NCI-H1048 (cell line): ENCODE data around the gene NCAPD3.
"Not testable (repeated sequence)": the region's sequence is repeated elsewhere in the genome, so short reads cannot be mapped to it uniquely, and the experiment has no call there.

Source experiments
- DNase-seq: peaks from one replicate; lab custom pipeline; 2025; lab: John Stamatoyannopoulos, UW

Gene NCAPD3

DNA sequence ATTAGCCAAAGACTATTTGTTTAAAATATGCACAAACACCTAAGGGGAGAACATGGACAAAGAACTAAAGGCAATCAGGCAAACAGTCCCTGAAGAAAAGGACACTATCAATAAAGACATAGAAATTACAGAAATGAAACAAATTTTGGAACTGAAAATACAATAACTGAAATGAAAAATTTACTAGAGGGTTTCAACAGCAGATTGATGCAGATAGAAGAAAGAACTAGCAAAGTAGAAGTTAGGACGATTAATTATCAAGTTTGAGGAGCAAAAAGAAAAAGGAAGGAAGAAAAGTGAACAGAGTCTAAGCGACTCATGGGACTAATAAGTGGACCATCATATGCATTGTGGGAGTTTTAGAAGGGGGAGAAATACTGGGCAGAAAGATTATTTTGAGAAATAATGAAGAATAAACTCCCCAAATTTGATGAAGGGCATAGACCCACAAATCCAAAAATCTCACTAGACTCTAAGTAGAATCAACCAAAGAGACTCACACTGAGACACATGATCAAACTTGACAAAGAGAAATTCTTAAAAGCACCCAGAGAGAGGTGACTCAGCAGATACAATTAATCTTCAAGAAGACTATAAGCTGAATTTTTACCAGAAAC lies 92.0 kb downstream of the NCAPD3 start:
- no peak for DNase-seq

DNA sequence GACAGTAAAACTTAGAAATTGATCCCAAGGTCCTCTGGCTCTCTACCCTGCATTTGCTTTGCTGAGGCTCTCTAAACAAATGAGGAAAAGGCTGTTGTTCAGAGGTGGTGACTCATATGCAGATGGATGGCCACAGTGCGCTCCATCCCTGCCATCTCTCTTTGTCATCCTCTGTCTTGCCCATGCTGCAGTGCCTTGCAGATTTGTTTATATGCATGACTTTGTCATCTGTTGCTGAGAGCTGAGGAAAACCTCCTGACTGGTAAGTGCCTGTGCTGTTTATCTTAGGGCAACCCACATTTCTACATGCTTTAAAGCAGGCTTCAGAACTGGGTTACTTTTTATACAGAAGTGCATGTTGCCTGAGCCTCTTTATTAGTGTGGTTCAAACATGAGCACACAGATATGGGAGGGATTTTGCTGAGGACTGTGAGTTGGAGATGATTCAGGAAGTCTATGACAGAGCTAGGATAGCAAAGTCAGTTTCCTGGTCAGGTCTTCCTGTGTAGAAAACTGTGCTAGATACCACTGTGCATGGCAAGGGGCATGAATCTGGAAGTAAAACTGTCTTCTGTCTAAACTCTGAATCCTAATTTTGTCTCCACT lies 97.4 kb downstream of the NCAPD3 start:
- DNase-seq = no peak

- no peak for DNase-seq
Measured at GRCh38 chr11:134125507-134125906, 98.3 kb downstream of the NCAPD3 start.

GRCh38 chr11:134124660-134125451 lies 98.9 kb downstream of the NCAPD3 start:
- DNase-seq = no peak

- no peak for DNase-seq
Measured at GRCh38 chr11:134120921-134121526, 102.7 kb downstream of the NCAPD3 start.

- no peak for DNase-seq
Measured at GRCh38 chr11:134120143-134120850, 103.5 kb downstream of the NCAPD3 start.

GRCh38 chr11:134119094-134119493 lies 104.7 kb downstream of the NCAPD3 start:
- DNase-seq = no peak

DNA sequence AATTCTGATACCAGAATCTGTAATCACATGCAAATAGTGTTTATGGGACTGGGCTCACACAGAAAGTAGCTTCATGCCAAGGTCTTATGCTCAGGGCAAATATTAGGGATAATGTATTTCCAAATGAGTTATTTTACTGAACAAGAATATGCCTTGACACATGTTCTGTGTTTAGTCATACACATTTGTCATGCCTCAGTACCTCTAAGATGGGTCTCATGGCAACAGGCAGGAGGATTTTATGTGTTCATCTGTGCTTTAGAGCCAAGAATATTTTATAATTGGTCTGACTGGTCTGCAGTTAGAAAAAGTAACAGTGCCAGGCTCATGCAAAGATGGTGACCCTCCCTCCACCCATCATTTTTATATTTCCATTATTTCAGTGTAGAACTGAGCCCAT lies 105.8 kb downstream of the NCAPD3 start:
- DNase-seq = peak; percentile 22

DNA sequence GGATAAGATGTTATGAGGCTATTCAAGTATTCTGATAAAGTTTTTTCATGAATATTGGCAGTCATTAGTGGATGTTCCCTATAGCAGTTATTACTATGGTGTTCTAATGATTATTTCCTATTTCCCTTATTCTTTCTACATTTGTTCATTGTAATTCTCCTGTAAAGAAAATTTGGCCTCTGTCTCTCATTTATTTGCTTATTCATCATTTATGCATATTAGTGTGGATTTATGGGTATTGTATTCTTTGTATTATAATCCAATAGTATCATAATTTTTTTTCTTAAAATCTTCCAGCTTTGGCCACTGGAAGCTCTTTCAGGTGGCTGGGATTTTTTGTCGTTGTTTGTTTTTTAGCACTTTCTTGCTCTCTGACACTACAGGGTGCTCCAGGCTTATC lies 107.6 kb downstream of the NCAPD3 start:
- no peak for DNase-seq

- DNase-seq = not testable (repeated sequence)
Measured at GRCh38 chr11:134113787-134114186, 110.0 kb downstream of the NCAPD3 start.

- no peak for DNase-seq
Measured at GRCh38 chr11:134110252-134110815, 113.4 kb downstream of the NCAPD3 start.
